GM19463 (cell line): Measurements from ENCODE around the gene HPF1.
"Not testable (repeated sequence)": the region's sequence is repeated elsewhere in the genome, so short reads cannot be mapped to it uniquely, and the experiment has no call there.

ENCODE experiments used
- ATAC-seq: cut with Tn5 transposase; IDR thresholded peaks from one replicate; pipeline ENCODE4 v1.9.1; 2021; ENCODE audit warnings: mild to moderate bottlenecking, moderate library complexity; ENCODE audit not compliant: unreplicated experiment

Gene HPF1

DNA sequence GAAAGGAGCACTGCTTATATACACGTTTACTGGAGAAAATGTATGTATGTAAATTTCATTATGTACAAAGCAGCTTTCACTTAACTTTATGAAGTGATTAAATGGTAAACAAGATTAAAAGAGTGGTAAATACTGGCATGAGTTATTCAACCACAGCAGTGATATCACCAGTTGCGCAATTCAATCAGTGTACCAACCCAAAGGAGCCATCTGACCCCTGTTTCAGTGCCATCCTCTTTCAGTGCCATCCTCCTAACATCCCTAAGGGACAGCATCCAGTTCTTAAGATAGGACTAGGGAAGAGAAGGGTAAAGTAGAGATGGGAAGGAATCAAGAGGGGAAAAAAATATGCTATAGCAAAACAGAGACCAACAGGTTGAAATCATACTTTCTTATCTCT, 16.2 kb downstream of the HPF1 start:
- no peak for ATAC-seq

GRCh38 chr4:169738604-169739003, 19.1 kb downstream of the HPF1 start:
- ATAC-seq: not testable (repeated sequence)

DNA sequence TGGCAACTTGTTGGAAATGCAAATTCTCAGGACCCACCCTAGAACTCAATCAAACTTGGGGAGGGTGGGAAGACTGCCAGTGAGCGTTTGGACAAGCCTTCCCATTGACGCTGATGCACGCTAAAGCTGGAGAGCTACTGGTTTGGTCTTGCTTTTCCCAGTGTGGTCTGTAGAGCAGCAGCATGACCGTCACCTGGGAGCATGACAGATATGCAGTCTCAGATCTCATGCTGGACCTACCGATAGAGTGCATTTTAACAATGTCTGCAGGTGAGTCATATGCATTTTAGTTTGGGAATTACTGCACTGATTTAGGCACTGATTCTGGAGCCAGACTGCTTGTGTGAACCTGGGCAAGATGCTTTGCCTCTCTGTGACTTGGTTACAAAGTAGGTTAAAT, 27.2 kb downstream of the HPF1 start:
- no peak for ATAC-seq

DNA sequence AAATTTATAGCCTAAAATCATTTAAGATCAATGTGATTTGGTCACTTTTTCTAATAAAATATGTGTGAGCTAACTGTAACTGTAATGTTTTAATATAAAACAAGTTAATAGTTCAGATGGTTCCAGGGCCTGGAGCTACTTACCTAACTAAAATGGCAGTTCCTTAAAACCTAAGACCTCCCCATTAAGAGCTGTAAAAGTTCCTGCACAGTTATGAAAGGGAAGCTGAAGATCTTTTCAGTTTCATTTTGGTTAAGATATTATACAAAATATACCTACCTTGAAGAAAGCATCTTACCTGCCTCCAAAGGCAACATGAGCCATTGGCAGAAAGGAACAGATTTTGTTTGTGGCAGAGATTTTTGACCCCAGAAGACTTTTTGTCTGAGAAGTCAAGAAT, 30.1 kb downstream of the HPF1 start:
- no peak for ATAC-seq

GRCh38 chr4:169724260-169724659, 33.5 kb downstream of the HPF1 start:
- no peak for ATAC-seq

DNA sequence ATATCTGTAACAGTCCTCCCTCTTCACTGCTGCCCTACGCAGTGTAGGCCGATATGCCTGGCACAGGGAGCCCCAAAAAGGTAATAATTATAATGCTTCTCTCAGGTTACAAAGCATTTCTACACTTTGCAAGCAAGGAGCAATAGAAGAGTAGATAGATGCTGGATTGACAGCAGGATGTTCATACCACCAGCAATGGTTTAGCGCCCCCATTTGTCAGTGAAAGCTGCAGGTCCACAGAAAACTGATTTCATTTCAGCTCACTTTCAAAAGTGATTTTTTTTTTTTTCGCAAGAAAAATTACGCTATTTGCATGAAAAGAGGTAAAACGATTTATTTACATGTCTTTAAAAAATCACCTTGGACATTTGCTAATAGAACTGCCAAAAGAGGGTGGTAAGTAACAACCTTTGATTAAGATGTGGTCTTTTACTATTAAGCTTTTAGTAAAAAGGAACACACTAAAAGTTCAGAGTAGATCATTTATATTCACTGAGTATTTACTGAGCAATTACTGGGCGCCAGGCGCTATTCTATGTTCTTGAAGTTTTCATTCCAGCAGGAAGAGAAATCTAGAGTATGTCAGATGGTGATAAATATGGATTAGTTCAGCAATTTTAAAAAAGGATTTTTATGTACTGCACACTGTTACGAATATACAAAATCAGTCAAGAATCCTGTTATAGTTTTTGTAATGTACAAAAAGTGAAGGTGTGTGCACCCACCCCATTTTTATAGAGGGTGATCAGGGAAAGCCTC, 34.4 kb downstream of the HPF1 start:
- ATAC-seq: no peak

- no peak for ATAC-seq
Observed at GRCh38 chr4:169720529-169720928, 37.2 kb downstream of the HPF1 start.

DNA sequence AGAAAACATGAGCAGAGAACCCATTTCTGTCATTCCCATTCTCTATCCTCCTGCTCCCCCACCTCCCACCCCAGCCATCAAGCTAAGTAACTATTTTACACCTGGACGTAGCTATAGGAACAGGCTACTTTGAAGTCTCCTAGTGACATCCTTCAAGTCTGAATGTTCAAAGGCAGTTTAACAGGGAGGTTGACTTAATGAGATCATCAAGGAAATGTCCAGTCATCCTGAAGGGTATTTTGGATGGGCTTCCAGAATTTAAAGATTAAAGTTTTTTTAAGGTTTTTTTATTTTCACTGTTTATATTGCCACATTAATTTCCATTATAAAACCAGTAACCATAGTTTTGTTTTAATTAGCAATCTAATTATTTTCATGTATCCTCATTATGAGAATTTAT, 41.1 kb downstream of the HPF1 start:
- no peak for ATAC-seq

DNA sequence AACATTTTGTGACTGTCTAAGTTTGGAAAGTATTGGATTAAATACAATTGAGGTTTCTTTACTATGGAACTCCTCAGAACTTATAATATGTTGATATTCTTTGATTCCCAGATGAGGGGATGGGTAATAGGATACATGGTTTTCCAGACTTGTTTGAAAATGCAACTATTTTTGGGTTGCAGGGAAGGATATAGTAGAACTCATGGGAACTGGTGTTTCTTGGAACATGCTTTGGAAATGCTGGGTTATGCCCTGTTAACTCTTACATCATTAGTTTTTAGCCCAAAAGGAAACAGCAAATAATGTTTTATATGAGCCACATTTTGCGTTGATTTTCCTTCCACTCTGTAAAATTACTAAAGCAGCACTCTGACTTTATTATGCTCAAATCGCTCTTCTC, 41.9 kb downstream of the HPF1 start:
- no peak for ATAC-seq

DNA sequence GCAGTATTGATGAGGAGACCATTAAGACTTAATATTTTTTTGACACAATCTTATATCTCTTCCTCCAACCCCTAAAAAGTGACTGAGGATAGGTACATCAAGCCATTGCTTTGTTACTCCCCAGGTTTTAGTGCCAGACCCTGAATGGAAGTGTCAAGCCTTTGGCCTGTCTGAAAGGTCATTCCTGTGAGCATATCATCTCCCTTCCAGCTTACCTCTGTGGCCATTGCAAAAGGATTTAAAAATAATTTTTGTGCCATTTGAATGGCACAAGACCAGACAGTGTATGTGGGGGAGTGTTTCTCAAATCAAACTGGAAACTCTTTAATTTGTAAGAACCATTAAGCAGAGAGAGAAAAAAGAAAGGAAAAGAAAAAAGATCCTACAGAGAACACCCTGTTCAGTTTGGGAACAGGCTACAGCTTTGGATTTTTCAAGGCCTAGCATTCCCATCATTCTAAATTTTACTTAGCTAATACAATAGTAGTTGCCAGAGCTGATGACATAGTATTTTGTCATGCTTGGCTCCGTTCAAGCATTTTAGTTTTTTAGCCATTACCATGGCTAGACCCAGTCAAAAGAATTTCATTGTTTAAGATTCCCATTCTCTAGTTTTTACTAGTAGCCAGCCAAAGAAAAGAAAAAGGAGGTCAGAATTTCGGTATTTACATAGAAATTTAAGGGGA, 49.6 kb downstream of the HPF1 start:
- no peak for ATAC-seq

DNA sequence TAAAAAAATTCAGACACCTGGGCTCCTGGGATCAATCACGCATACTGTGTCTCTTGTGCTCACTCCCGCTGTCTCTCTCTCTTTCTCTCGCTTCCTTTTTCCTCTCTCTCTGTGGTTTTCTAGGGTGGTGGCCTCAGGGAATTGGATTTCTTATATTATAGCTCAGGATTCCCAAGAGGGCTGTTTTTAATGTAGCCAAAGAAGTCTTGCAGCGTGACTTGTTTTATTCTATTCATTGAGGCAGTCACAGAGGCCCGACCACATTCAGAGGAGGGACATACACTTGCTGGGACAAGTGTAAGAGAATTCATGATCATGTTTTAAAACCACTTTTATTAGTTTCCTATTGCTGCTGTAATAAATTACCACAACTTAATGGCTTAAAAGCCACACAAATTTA, 59.4 kb downstream of the HPF1 start:
- no peak for ATAC-seq

DNA sequence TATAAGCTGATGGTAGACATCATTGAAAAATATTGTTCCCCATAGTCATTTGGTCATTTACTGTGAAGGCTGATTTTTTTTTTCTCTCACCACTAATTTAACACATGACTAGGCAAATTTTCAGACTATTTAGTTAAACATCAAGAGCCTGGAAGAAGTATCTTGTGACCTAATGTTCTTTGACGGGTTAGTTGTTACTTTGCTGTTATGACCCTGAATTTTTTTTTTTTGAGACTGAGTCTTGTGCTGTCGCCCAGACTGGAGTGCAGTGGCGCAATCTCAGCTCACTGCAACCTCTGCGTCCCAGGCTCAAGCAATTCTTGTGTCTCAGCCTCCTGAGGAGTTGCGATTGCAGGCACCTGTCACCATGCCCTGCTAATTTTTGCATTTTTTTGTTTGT, 67.0 kb downstream of the HPF1 start:
- ATAC-seq: no peak

- ATAC-seq: no peak
Observed at GRCh38 chr4:169689681-169690080, 68.1 kb downstream of the HPF1 start.

- ATAC-seq: no peak
Observed at GRCh38 chr4:169682372-169683047, 75.2 kb downstream of the HPF1 start.
